ENCODE measurements around the gene SUGCT.

- TF ChIP-seq CTCF (IDR thresholded peaks at IDR 0.05) (no peak), POLR2A (IDR thresholded peaks at IDR 0.05) (no peak)
Measured at GRCh38 chr7:40598915-40599314, 464.1 kb downstream of the SUGCT start.
